Neural cell (in vitro differentiated cells): ENCODE results near the gene ZFYVE1.

Source experiments
- CTCF ChIP-seq: fragments of 450-650 bp; IDR thresholded peaks from 2 replicates; pipeline ENCODE4 v1.5.1; 2014; ENCODE audit warnings: antibody characterized with exemption, mild to moderate bottlenecking, moderate library complexity; ENCODE audit not compliant: poor library complexity, severe bottlenecking
- EZH2 ChIP-seq: fragments of 200-600, 300-800 bp; shearing (Covaris generic), sonication (generic); IDR thresholded peaks from 2 replicates; pipeline ENCODE4 v1.6.1; 2014; ENCODE audit warnings: antibody characterized with exemption, low read length, borderline replicate concordance, mild to moderate bottlenecking; ENCODE audit not compliant: insufficient read depth, poor library complexity, severe bottlenecking
- POLR2AphosphoS5 ChIP-seq: IDR thresholded peaks from 2 replicates; pipeline ENCODE4 v1.6.1; 2012

GRCh38 chr14:72926292-72927028 is 100.4 kb downstream of the ZFYVE1 start, which contains the start of gene DCAF4:
- TF ChIP-seq CTCF (peak; percentile 16), EZH2 (no peak), POLR2AphosphoS5 (peak; percentile 50)
